SK-N-MC (cell line): ENCODE data around the gene POM121.
"Not testable (repeated sequence)": the region's sequence is repeated elsewhere in the genome, so short reads cannot be mapped to it uniquely, and the experiment has no call there.

Experiments
- EZH2 ChIP-seq: fragments of 200-600 bp; sonication (generic); IDR thresholded peaks from one replicate; pipeline ENCODE4 v1.6.1; 2017; ENCODE audit warnings: antibody characterized with exemption
- FOXP2 ChIP-seq: optimal IDR thresholded peaks from 2 replicates; pipeline ENCODE3; 2011; ENCODE audit warnings: mild to moderate bottlenecking, moderate library complexity; ENCODE audit not compliant: insufficient read depth; ENCODE audit errors: extremely low read length, control extremely low read depth
- POLR2AphosphoS5 ChIP-seq: IDR thresholded peaks from 2 replicates; pipeline ENCODE4 v1.6.1; 2012; ENCODE audit warnings: mild to moderate bottlenecking, low read depth, low read length, borderline replicate concordance

- TF ChIP-seq EZH2, POLR2AphosphoS5, FOXP2: not testable (repeated sequence)
Observed at GRCh38 chr7:72942022-72942705, 17.3 kb downstream of the POM121 start.
